Measurements from ENCODE around the gene TLR6.
"Not testable (repeated sequence)": the region's sequence is repeated elsewhere in the genome, so short reads cannot be mapped to it uniquely, and the experiment has no call there.

TLR6 gene

GRCh38 chr4:38780833-38781484 lies 75.7 kb downstream of the TLR6 start:
- no peaks in the 10 kb centered on the region for H3K4me1 ChIP-seq
- intact Hi-C loops (cut with DNase I; ENCODE audit: low total_unique reads): no loop called here
- no peak overlapping the region for H3K4me3 ChIP-seq
- no peaks in the 10 kb centered on the region for H3K36me3 ChIP-seq
- H3K27ac ChIP-seq: no peak overlapping the region
- DNase-seq: no peak
- no peaks in the 10 kb centered on the region for H3K9me3 ChIP-seq
- TF ChIP-seq CTCF (IDR thresholded peaks at IDR 0.05): no peak
- H3K27me3 ChIP-seq: no peaks in the 10 kb centered on the region

GRCh38 chr4:38779790-38780189 lies 76.8 kb downstream of the TLR6 start:
- TF ChIP-seq CTCF (IDR thresholded peaks at IDR 0.05): no peak
- no peaks in the 10 kb centered on the region for H3K4me1 ChIP-seq
- no peaks in the 10 kb centered on the region for H3K9me3 ChIP-seq
- intact Hi-C loops (cut with DNase I; ENCODE audit: low total_unique reads): no loop called here
- no peaks in the 10 kb centered on the region for H3K27me3 ChIP-seq
- no peak overlapping the region for H3K27ac ChIP-seq
- H3K4me3 ChIP-seq: no peak overlapping the region
- no peak for DNase-seq
- no peaks in the 10 kb centered on the region for H3K36me3 ChIP-seq

GRCh38 chr4:38777925-38778324 lies 78.7 kb downstream of the TLR6 start:
- H3K27ac ChIP-seq; H3K4me3 ChIP-seq; H3K36me3 ChIP-seq; H3K4me1 ChIP-seq; intact Hi-C loops (cut with DNase I; ENCODE audit: low total_unique reads); H3K27me3 ChIP-seq; DNase-seq; H3K9me3 ChIP-seq: not testable (repeated sequence)

GRCh38 chr4:38775326-38775725 lies 81.3 kb downstream of the TLR6 start:
- no peak for DNase-seq

GRCh38 chr4:38774181-38774955 lies 82.2 kb downstream of the TLR6 start:
- no peak for DNase-seq
- intact Hi-C loops (cut with DNase I; ENCODE audit: low total_unique reads): no loop called here
- Histone ChIP-seq H3K27ac (no peak overlapping the region), H3K4me1 (no peaks in the 10 kb centered on the region), H3K9me3 (no peaks in the 10 kb centered on the region), H3K4me3 (no peak overlapping the region), H3K36me3 (no peaks in the 10 kb centered on the region), H3K27me3 (no peaks in the 10 kb centered on the region)
- no peak for TF ChIP-seq CTCF (IDR thresholded peaks at IDR 0.05)

More at GRCh38 chr4:38775326-38775725, 81.3 kb downstream of the TLR6 start:
- intact Hi-C loops (cut with DNase I; ENCODE audit: low total_unique reads): no loop called here
- Histone ChIP-seq H3K27me3 (no peaks in the 10 kb centered on the region), H3K9me3 (no peaks in the 10 kb centered on the region), H3K36me3 (no peaks in the 10 kb centered on the region), H3K4me3 (no peak overlapping the region), H3K4me1 (no peaks in the 10 kb centered on the region), H3K27ac (no peak overlapping the region)
- TF ChIP-seq CTCF (IDR thresholded peaks at IDR 0.05): no peak
